Kidney (tissue), 14 donors: Measurements from ENCODE around the gene GTF2F1. TPM values are rescaled to one million over a fixed set of nuclear protein-coding genes. Genes with fewer than 3 reads are reported as not detected.

Experiments
- DNase-seq, 5 donors: peaks; one replicate each; pipeline ENCODE4 v3.0.0-alpha.2; 2013 to 2020
- FAIRE-seq: peaks from 2 replicates; lab custom pipeline; 2012; peaks lifted over from hg19 to GRCh38; lab: Jason Lieb, UNC
- H3K27ac ChIP-seq, 2 donors: one replicate each; pipeline ENCODE4 v1.7.0; 2013; ENCODE audit warnings: low read depth in 2 of 2, low read length in 2 of 2, inconsistent platforms in 1 of 2
- H3K27me3 ChIP-seq: one replicate; pipeline ENCODE4 v1.7.1; 2013; ENCODE audit warnings: low read length, inconsistent platforms; ENCODE audit not compliant: control insufficient read depth, insufficient read depth
- H3K36me3 ChIP-seq, 3 donors: one replicate each; pipeline versions ENCODE4 v1.7.0 to v1.7.1; 2013; ENCODE audit warnings: low read length in 3 of 3, control low read depth in 1 of 3, inconsistent platforms in 1 of 3; ENCODE audit not compliant: insufficient read depth in 3 of 3, control insufficient read depth in 2 of 3
- H3K4me1 ChIP-seq, 3 donors: one replicate each; pipeline versions ENCODE4 v1.7.0 to v1.7.1; 2013; ENCODE audit warnings: low read length in 3 of 3, inconsistent platforms in 1 of 3, low read depth in 1 of 3; ENCODE audit not compliant: control insufficient read depth in 2 of 3, insufficient read depth in 2 of 3
- H3K4me3 ChIP-seq, 3 donors: one replicate each; pipeline versions ENCODE4 v1.7.0 to v1.8.1; 2013; ENCODE audit warnings: low read length in 3 of 3, control low read depth in 1 of 3, inconsistent platforms in 1 of 3
- H3K9ac ChIP-seq, 3 donors: one replicate each; pipeline versions ENCODE4 v1.7.0 to v1.7.1; 2013; ENCODE audit warnings: low read length in 3 of 3, control low read depth in 1 of 3, inconsistent platforms in 1 of 3
- H3K9me3 ChIP-seq, 3 donors: one replicate each; pipeline versions ENCODE4 v1.7.0 to v1.7.1; 2013; ENCODE audit warnings: low read length in 3 of 3, control low read depth in 1 of 3, inconsistent platforms in 1 of 3; ENCODE audit not compliant: control insufficient read depth in 2 of 3, insufficient read depth in 1 of 3
- CTCF ChIP-seq: IDR thresholded peaks from 3 replicates; pipeline ENCODE4 v1.5.1; 2012; ENCODE audit warnings: mild to moderate bottlenecking, moderate library complexity, borderline replicate concordance; ENCODE audit not compliant: insufficient read depth; ENCODE audit errors: extremely low read depth
- intact Hi-C: fragments of 100-400 bp; cut with DNase I; formaldehyde crosslinking; loops from one replicate; pipeline ENCODE4 v1.11.1; 2022
- polyA plus RNA-seq: library from polyadenylated mRNA; stranded (reverse); fragments of 350-450 nt; fragmentation: Illumina TruSeq; extraction: RNeasy Lipid Tissue Mini Kit (QIAGEN cat#74804); gene quantifications from one replicate; pipeline ENCODE4 v1.2.3, GENCODE V29; 2014; ENCODE audit warnings: low read depth, low replicate concordance; ENCODE audit not compliant: insufficient read depth
- total RNA-seq: library from RNA; stranded (reverse); fragmentation: NEBNext Ultra II Directional; extraction: Animal tissue kit (Norgen Biotek cat#: 25700); gene quantifications from one replicate; pipeline ENCODE4 v1.2.1, GENCODE V29; 2021
- donor health status: control.
- donor health status: control.
- donor health status: control.
- donor health status: control.
- donor health status: control.
- donor health status: DM: yes; HTN: yes; CAD: no.
- donor health status: Normal renal cell carcinoma (clear cell type).

Gene GTF2F1
- total and polyA plus RNA-seq, 2 donors from 2014 or later, result 44.1 to 61.7 TPM

- Histone ChIP-seq H3K27ac (no peak within 1 kb of the TSS), H3K4me1 (peaks cover 0 to 8% (median 0%) of the 10 kb centered on the region in 3 donors), H3K9ac (no peak within 1 kb of the TSS), H3K36me3 (peaks cover 9 to 10% (median 10%) of the 10 kb centered on the region in 3 donors), H3K4me3 (no peak within 1 kb of the TSS), H3K27me3 (no peaks in the 10 kb centered on the region), H3K9me3 (no peaks in the 10 kb centered on the region)
- FAIRE-seq, result no peak
- intact Hi-C loops, result no loop called here
- peak in 1 of 5 donors; percentile 81 for DNase-seq
- no peak for TF ChIP-seq CTCF
Measured at GRCh38 chr19:6375411-6376010, 17.5 kb downstream of the GTF2F1 start, which contains the start of gene PSPN. PSPN (minus strand) TSS chr19:6375933; CDS start chr19:6375849, 84 bp downstream.

- Histone ChIP-seq H3K4me3 (no peak overlapping the region), H3K9ac (no peak overlapping the region), H3K9me3 (no peaks in the 10 kb centered on the region), H3K36me3 (peaks cover 3 to 4% (median 4%) of the 10 kb centered on the region in 3 donors), H3K4me1 (peaks cover 0 to 8% (median 0%) of the 10 kb centered on the region in 3 donors), H3K27me3 (no peaks in the 10 kb centered on the region), H3K27ac (no peak overlapping the region)
- intact Hi-C loops, result no loop called here
- TF ChIP-seq CTCF, result no peak
- no peak for FAIRE-seq
- no peak for DNase-seq
Measured at GRCh38 chr19:6374711-6375410, 18.1 kb downstream of the GTF2F1 start.

DNA sequence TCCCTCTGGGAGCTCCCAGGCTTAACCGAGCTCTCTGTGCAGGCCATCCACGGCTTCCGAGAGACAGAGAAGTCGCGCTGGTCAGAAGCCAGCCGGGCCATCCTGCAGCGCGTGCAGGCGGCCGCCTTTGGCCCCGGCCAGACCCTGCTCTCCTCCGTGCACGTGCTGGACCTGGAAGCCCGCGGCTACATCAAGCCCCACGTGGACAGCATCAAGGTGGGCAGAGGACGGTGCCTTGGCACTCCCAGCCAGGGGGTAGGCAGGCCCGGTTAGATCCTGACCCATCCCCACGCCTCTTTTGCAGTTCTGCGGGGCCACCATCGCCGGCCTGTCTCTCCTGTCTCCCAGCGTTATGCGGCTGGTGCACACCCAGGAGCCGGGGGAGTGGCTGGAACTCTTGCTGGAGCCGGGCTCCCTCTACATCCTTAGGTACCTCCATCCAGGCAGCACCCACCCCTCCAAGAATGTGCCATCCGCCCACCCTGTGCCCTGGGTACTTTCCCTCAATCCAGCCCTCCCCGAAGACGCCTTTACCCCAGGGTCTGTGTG, 18.7 kb downstream of the GTF2F1 start:
- intact Hi-C loops, result no loop called here
- Histone ChIP-seq H3K27ac (peak overlapping the region in 1 of 2 donors; percentile 41), H3K36me3 (peaks cover 0 to 2% (median 0%) of the 10 kb centered on the region in 3 donors), H3K9me3 (no peaks in the 10 kb centered on the region), H3K9ac (no peak overlapping the region), H3K27me3 (no peaks in the 10 kb centered on the region), H3K4me1 (peaks cover 0 to 8% (median 0%) of the 10 kb centered on the region in 3 donors), H3K4me3 (peak overlapping the region in 2 of 3 donors; percentile 32 to 53)
- TF ChIP-seq CTCF, result no peak
- DNase-seq, result peak in 2 of 5 donors; percentile 77 to 85
- no peak for FAIRE-seq
